SH-SY5Y (cell line): ENCODE data around the gene LAGE3.

Experiments
- GATA2 ChIP-seq: IDR thresholded peaks from 2 replicates; pipeline ENCODE4 v1.6.1; 2011; ENCODE audit warnings: mild to moderate bottlenecking, low read depth, low read length
- GATA3 ChIP-seq: IDR thresholded peaks from 2 replicates; pipeline ENCODE4 v1.6.1; 2011; ENCODE audit warnings: low read depth, mild to moderate bottlenecking, low read length, moderate library complexity

LAGE3 gene

GRCh38 chrX:154471839-154472684, 7.0 kb downstream of the LAGE3 start:
- TF ChIP-seq GATA2 (no peak), GATA3 (no peak)

- TF ChIP-seq GATA3 (no peak), GATA2 (no peak)
Observed at GRCh38 chrX:154470914-154471568, 8.0 kb downstream of the LAGE3 start.

- TF ChIP-seq GATA3 (no peak), GATA2 (no peak)
Observed at GRCh38 chrX:154470434-154470833, 8.6 kb downstream of the LAGE3 start.

- TF ChIP-seq GATA3: no peak
- no peak for TF ChIP-seq GATA2
Observed at GRCh38 chrX:154469880-154470279, 9.2 kb downstream of the LAGE3 start.

- TF ChIP-seq GATA2 (no peak), GATA3 (no peak)
Observed at GRCh38 chrX:154469114-154469513, 10.0 kb downstream of the LAGE3 start.

GRCh38 chrX:154468217-154468616, 10.9 kb downstream of the LAGE3 start:
- TF ChIP-seq GATA3: no peak
- TF ChIP-seq GATA2: no peak

GRCh38 chrX:154467556-154467955, 11.5 kb downstream of the LAGE3 start:
- TF ChIP-seq GATA2 (no peak), GATA3 (no peak)

GRCh38 chrX:154466907-154467306, 12.2 kb downstream of the LAGE3 start:
- TF ChIP-seq GATA3: no peak
- TF ChIP-seq GATA2: no peak

GRCh38 chrX:154466036-154466435, 13.0 kb downstream of the LAGE3 start:
- TF ChIP-seq GATA2 (no peak), GATA3 (no peak)

- TF ChIP-seq GATA2 (no peak), GATA3 (no peak)
Observed at GRCh38 chrX:154465601-154466000, 13.5 kb downstream of the LAGE3 start.

- TF ChIP-seq GATA2: no peak
- TF ChIP-seq GATA3: no peak
Observed at GRCh38 chrX:154464806-154465365, 14.2 kb downstream of the LAGE3 start.

GRCh38 chrX:154463611-154464220, 15.4 kb downstream of the LAGE3 start:
- TF ChIP-seq GATA3 (no peak), GATA2 (no peak)

GRCh38 chrX:154462396-154462795, 16.7 kb downstream of the LAGE3 start:
- TF ChIP-seq GATA3: no peak
- TF ChIP-seq GATA2: no peak

GRCh38 chrX:154460326-154460725, 18.8 kb downstream of the LAGE3 start:
- TF ChIP-seq GATA2: no peak
